Pericardium fibroblast (primary cell): ENCODE measurements around the gene MCM3AP. TPM values are rescaled to one million over a fixed set of nuclear protein-coding genes. Genes with fewer than 3 reads are reported as not detected.

ENCODE experiments used
- total RNA-seq: library from RNA; depleted of rRNA; stranded (reverse); fragments of >200 nt; gene quantifications from 2 replicates; pipeline ENCODE4 v1.2.3, GENCODE V29; 2015

MCM3AP gene
- 35.5 and 63.3 TPM in 2 replicates for total RNA-seq

DNA sequence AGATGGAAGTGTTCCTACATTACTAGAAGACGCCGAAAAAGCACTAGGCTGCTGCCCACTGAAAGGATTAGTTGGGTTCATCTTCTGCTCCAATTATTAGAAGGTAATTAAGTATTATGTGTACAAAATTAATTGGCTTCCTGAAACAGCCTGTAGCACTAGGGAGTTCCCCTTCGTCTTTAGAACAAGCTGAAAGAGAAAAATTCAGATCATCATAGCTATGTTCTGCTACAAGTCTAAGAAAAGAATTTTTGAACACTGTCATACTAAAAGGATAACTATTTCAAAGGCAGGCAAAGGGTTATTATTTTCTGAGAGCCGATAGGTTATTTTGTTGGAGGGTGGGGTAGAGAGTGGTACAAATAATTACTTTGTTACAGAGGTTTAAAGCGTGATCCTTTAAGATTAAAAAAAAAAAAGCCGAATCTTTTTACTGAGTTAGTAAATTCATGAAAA lies at the start of gene MCM3AP:
Gene MCM3AP, minus strand, starts transcription at position 406 of the 456 bp plus-strand sequence. Its CDS starts 325 bp downstream, at position 81.

DNA sequence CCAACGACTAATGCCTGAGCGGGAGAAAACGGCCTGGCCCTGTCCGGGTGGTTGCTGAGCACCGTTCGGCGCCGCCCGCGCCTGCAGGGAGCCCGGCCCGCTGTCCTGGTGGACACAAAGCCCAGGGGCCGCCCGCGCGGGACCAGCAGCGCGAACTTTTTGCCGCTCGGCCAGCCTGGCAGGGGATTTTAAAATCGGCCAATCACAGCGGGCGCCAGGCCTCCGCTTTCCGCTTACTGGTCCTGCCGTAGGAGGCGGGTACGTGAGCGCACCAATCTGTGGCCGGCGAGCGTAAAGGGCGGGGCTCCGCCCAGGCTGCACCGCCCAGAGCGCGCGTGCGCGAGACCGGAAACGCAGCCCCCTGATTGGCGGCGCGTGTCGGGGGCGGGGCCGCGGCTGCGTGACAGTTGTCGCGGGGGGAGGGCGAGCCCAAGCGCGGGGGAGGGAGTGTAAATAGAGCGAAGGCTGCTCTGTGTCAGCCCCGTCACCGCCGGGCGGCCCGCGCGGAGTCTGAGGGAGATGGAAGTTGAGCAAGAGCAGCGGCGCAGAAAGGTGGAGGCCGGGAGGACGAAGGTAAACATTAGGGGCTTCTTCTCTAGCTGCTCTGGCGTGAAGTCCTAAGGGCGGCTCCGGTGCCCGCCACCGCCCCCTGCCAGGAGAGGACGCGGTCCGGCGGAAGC lies 38.4 kb upstream of the MCM3AP start, which contains the start of the genes C21orf58 and PCNT:
Gene C21orf58, minus strand, starts transcription at position 161 of the 680 bp plus-strand sequence. CDS start 1,132 bp downstream, outside the sequence.
Gene PCNT, plus strand, starts transcription at position 447 of the 680 bp plus-strand sequence. Its CDS starts 73 bp downstream, at position 520.

DNA sequence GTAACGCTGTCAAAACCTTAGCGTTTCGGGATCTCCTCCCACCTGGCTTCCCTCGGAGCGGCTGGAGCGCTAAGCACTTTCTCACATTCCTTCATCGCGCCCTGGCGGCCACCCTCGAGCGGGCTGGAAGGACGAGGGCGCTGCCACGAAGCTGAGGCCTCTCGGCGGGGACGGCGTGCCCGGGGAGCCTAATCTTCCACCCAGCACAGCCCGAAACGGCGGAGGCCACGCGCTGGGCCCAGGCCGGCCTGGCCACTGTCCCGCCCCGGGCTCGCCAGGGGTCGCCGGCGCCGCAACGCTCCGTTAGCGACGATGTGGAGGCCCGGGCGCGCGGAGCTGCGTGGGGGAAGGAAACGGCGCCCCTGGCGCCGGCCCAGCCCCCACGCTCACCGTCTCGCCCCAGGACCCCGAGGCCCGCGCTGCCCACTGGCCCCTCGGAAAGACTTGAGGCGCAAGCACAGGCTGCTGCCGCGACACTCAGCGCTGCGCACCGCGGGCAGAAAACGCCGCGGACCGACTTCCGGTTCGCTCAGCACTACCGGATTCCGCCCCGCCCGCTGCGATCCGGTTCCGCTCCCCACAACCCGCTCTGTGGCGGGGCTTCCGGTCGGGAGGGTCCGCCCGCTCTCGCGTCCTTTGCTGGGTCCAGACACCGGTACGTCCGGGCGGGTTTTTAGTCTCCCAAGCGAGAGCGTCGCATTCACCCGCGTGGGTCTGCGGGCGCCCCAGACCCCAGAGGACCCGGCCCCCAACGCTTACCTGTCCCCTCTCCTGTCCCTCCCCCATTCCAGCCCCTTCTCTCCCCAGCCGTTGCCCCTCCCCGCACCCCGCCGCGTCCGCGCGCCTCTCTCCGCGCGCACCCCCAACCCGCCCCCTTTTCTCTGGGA lies 593 bp upstream of the MCM3AP start, which contains the start of gene YBEY:
Gene YBEY, plus strand, starts transcription at position 582 of the 887 bp plus-strand sequence. CDS start 572 bp downstream, outside the sequence.

DNA sequence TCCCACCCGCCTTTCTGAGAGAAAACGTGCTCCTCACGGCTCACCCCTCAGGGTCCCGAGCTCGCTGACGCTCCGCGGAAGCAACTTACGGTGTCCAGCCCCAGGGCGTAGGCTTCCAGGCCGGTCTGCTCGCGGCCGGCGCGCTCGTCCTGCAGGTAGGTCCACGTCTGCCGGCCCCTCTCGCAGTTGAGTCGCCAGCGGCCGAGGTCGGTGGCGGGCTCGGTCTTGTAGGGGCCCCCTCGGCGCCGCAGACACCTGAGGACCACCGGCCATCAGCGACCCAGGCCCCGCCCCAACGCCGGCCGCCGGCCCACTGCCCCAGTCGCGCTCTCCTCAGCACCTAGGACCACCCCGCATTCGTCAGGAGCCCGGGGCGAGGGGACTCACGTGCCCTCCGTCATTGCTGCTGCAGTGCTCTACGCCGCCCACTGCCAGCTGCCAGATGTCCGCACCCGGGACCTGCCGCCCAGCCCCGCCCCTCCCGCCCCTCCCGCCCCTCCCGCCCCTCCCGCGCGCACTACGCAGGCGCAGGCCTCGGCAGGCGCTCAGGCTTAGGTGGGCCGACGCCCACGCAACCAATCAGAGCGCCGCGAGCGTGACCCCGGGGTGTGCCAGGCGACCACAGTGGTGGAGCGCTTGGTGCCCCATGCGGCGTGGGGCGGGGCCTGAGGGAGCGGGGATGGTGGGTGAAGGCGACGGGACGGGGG lies 56.9 kb downstream of the MCM3AP start, which contains the start of gene LSS:
Gene LSS, minus strand, starts transcription at position 430 of the 707 bp plus-strand sequence. Its CDS starts 29 bp downstream, at position 401.

Other genes with a start within 250 kb of the MCM3AP start
- gene COL6A2, start 187.5 kb downstream of the MCM3AP start, total RNA-seq = 3,138 and 3,212 TPM in 2 replicates
- 1.4 TPM in 1 of 2 replicates, not detected in the other for gene FTCD, start 130.0 kb downstream of the MCM3AP start, total RNA-seq
- 2.6 and 29.8 TPM in 2 replicates for gene SPATC1L, start 101.2 kb downstream of the MCM3AP start, total RNA-seq
- 101 and 129 TPM in 2 replicates for gene LSS, start 56.8 kb downstream of the MCM3AP start, total RNA-seq
- gene YBEY, start 731 bp upstream of the MCM3AP start, total RNA-seq = 30.0 and 32.7 TPM in 2 replicates
- gene C21orf58, start 38.3 kb upstream of the MCM3AP start, total RNA-seq = 1.8 and 1.9 TPM in 2 replicates
- 10.7 and 14.8 TPM in 2 replicates for gene PCNT, start 38.5 kb upstream of the MCM3AP start, total RNA-seq
- 8.9 and 15.3 TPM in 2 replicates for gene DIP2A, start 173.3 kb upstream of the MCM3AP start, total RNA-seq